HUES6 (cell line): ENCODE data around the gene MEG3.

Experiments used
- H3K27ac ChIP-seq: 2 replicates; pipeline ENCODE4 v1.7.0; 2013; ENCODE audit warnings: low read depth, mild to moderate bottlenecking, low read length, inconsistent platforms
- H3K27me3 ChIP-seq: 2 replicates; pipeline ENCODE4 v1.6.1; 2013; ENCODE audit warnings: low read length; ENCODE audit not compliant: control insufficient read depth, insufficient read depth
- H3K36me3 ChIP-seq: 2 replicates; pipeline ENCODE4 v1.6.1; 2013; ENCODE audit warnings: low read length; ENCODE audit not compliant: control insufficient read depth, insufficient read depth
- H3K4me1 ChIP-seq: 2 replicates; pipeline ENCODE4 v1.6.1; 2013; ENCODE audit warnings: low read length; ENCODE audit not compliant: control insufficient read depth, insufficient read depth
- H3K4me3 ChIP-seq: 2 replicates; pipeline ENCODE4 v1.5.1; 2013; ENCODE audit warnings: low read depth, low read length
- H3K9ac ChIP-seq: one replicate; pipeline ENCODE4 v1.6.1; 2013; ENCODE audit warnings: mild to moderate bottlenecking, low read length
- H3K9me3 ChIP-seq: 2 replicates; pipeline ENCODE4 v1.6.1; 2013; ENCODE audit warnings: low read depth, low read length; ENCODE audit not compliant: control insufficient read depth, insufficient read depth

Gene MEG3

GRCh38 chr14:100854435-100854834 is 28.5 kb downstream of the MEG3 start:
- H3K36me3 ChIP-seq: peaks cover 11% of the 10 kb centered on the region; the same call in 1 of the 2 replicates

GRCh38 chr14:100855256-100855930 is 29.5 kb downstream of the MEG3 start:
- peaks cover 11% of the 10 kb centered on the region; the same call in 1 of the 2 replicates for H3K36me3 ChIP-seq
- H3K9me3 ChIP-seq: no peaks in the 10 kb centered on the region
- no peak overlapping the region for H3K4me3 ChIP-seq

More at GRCh38 chr14:100854435-100854834, 28.5 kb downstream of the MEG3 start:
- Histone ChIP-seq H3K4me3 (no peak overlapping the region), H3K4me1 (no peaks in the 10 kb centered on the region), H3K27me3 (no peaks in the 10 kb centered on the region), H3K27ac (no peak overlapping the region), H3K9me3 (no peaks in the 10 kb centered on the region), H3K9ac (no peak overlapping the region)

GRCh38 chr14:100856056-100856950 is 30.4 kb downstream of the MEG3 start:
- no peak overlapping the region for H3K4me3 ChIP-seq
- no peaks in the 10 kb centered on the region for H3K4me1 ChIP-seq

More at GRCh38 chr14:100855256-100855930, 29.5 kb downstream of the MEG3 start:
- Histone ChIP-seq H3K4me1 (no peaks in the 10 kb centered on the region), H3K9ac (no peak overlapping the region), H3K27me3 (no peaks in the 10 kb centered on the region), H3K27ac (no peak overlapping the region)

GRCh38 chr14:100857233-100857922 is 31.5 kb downstream of the MEG3 start:
- Histone ChIP-seq H3K36me3 (peaks cover 16% of the 10 kb centered on the region; the same call in 1 of the 2 replicates), H3K27ac (no peak overlapping the region), H3K9me3 (no peaks in the 10 kb centered on the region), H3K27me3 (no peaks in the 10 kb centered on the region; the same call in 1 of the 2 replicates), H3K4me1 (no peaks in the 10 kb centered on the region), H3K9ac (no peak overlapping the region), H3K4me3 (no peak overlapping the region)

More at GRCh38 chr14:100856056-100856950, 30.4 kb downstream of the MEG3 start:
- H3K36me3 ChIP-seq: peaks cover 11% of the 10 kb centered on the region; the same call in 1 of the 2 replicates
- H3K9me3 ChIP-seq: no peaks in the 10 kb centered on the region
- no peak overlapping the region for H3K27ac ChIP-seq
- H3K9ac ChIP-seq: no peak overlapping the region
- H3K27me3 ChIP-seq: no peaks in the 10 kb centered on the region

- H3K9me3 ChIP-seq: no peaks in the 10 kb centered on the region
- H3K4me3 ChIP-seq: no peak overlapping the region
- H3K36me3 ChIP-seq: peaks cover 18% of the 10 kb centered on the region; the same call in 1 of the 2 replicates
Measured at GRCh38 chr14:100857923-100858837, 32.3 kb downstream of the MEG3 start.

DNA sequence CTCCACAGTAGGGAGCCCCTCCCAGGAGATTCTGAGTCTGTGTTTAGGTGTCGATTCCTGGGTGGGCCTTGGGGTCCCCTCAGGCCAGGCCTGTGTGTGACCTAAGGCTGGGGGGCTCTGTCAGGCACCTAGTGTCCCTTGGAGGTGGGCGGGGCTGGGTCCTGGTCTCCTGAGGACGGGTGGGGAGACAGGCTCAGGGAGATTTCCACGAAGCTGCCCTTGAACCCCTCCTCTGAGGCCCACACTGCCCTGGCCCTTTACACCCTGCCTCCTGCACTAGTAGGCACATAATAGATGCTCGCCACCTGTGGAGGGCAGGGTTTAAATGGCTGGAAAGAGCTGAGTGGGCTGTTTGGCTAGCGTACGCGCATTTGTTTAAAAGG is 32.9 kb downstream of the MEG3 start:
- no peak overlapping the region for H3K9ac ChIP-seq
- no peak overlapping the region for H3K4me3 ChIP-seq
- peaks cover 18% of the 10 kb centered on the region; the same call in 1 of the 2 replicates for H3K36me3 ChIP-seq
- no peaks in the 10 kb centered on the region for H3K4me1 ChIP-seq
- H3K9me3 ChIP-seq: no peaks in the 10 kb centered on the region
- H3K27me3 ChIP-seq: no peaks in the 10 kb centered on the region; the same call in 1 of the 2 replicates
- no peak overlapping the region for H3K27ac ChIP-seq

More at GRCh38 chr14:100857923-100858837, 32.3 kb downstream of the MEG3 start:
- Histone ChIP-seq H3K4me1 (no peaks in the 10 kb centered on the region), H3K9ac (no peak overlapping the region), H3K27me3 (no peaks in the 10 kb centered on the region; the same call in 1 of the 2 replicates), H3K27ac (no peak overlapping the region)

GRCh38 chr14:100859781-100860180 is 33.9 kb downstream of the MEG3 start:
- Histone ChIP-seq H3K36me3 (peaks cover 18% of the 10 kb centered on the region; the same call in 1 of the 2 replicates), H3K9me3 (no peaks in the 10 kb centered on the region), H3K9ac (no peak overlapping the region), H3K4me1 (no peaks in the 10 kb centered on the region), H3K27me3 (no peaks in the 10 kb centered on the region; the same call in 1 of the 2 replicates), H3K4me3 (no peak overlapping the region), H3K27ac (no peak overlapping the region)

- no peak overlapping the region for H3K4me3 ChIP-seq
- H3K27ac ChIP-seq: no peak overlapping the region
- H3K27me3 ChIP-seq: no peaks in the 10 kb centered on the region; the same call in 1 of the 2 replicates
- H3K36me3 ChIP-seq: peaks cover 18% of the 10 kb centered on the region; the same call in 1 of the 2 replicates
- H3K9ac ChIP-seq: no peak overlapping the region
- no peaks in the 10 kb centered on the region for H3K9me3 ChIP-seq
- no peaks in the 10 kb centered on the region for H3K4me1 ChIP-seq
Measured at GRCh38 chr14:100860556-100861187, 34.8 kb downstream of the MEG3 start.

DNA sequence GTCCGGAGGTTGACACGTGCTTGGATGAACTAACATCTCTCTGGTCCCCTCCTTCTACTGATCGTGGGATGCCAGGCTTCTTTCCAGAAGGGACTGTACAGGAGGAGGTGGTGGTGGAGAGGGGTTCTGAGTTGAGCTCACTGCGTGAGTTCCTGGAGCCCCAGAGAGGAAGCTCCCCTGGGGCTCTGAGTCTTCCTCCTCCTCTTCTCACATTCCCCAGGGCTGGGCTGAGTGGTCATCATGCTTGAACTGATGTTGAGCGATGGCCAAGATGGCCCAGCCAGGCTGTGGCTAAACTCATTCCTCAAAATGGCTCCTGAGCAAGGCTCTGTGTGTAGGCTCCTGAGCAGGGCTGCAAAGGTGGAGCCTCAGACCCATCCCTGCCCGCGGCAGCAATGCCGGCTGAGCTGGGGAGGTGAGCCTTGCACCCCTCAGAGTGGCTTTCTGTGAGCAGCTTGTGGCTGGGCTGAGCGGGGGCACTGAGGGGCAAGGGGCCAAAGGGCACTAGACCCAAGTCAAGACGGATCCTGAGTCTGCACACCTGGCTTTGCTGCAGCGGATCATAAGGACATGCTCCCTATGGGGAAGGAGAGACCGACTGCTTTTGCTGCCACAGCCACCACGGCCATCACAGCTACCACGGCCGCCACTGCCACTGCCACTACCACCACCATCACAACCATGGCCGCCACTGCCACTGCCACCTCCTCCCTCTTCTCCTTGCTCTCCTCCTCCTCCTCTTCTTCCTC is 35.4 kb downstream of the MEG3 start:
- Histone ChIP-seq H3K27ac (no peak overlapping the region), H3K4me1 (no peaks in the 10 kb centered on the region), H3K27me3 (no peaks in the 10 kb centered on the region; the same call in 1 of the 2 replicates), H3K36me3 (peaks cover 12% of the 10 kb centered on the region; the same call in 1 of the 2 replicates), H3K9ac (no peak overlapping the region), H3K4me3 (no peak overlapping the region), H3K9me3 (no peaks in the 10 kb centered on the region)
